HG03159 (cell line): Measurements from ENCODE around the gene MAPK8IP2.
"Not testable (repeated sequence)": the region's sequence is repeated elsewhere in the genome, so short reads cannot be mapped to it uniquely, and the experiment has no call there.

Source experiments
- ATAC-seq: cut with Tn5 transposase; IDR thresholded peaks from one replicate; pipeline ENCODE4 v1.9.1; 2021; ENCODE audit warnings: mild to moderate bottlenecking, moderate library complexity; ENCODE audit not compliant: unreplicated experiment

The MAPK8IP2 gene

DNA sequence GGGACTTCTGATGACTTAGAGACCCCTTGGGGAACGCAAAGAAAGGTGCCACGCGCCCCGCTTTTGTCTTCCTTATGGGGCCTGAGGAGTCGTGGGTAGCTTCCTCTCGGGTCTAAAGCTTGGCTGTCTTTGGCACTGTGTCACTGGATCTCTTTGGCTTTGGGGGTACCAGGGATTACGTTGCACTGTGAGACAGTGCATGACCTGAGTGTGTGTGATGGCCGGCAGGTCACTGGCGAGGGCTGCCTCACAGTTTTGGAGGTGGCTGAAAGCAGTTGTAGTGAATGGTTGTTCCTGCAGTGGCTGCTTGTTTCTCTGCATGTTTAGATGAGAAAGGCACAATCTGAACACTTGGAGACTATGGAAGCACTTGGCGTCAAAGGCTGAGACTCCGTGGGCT lies 33.2 kb downstream of the MAPK8IP2 start:
- no peak for ATAC-seq

DNA sequence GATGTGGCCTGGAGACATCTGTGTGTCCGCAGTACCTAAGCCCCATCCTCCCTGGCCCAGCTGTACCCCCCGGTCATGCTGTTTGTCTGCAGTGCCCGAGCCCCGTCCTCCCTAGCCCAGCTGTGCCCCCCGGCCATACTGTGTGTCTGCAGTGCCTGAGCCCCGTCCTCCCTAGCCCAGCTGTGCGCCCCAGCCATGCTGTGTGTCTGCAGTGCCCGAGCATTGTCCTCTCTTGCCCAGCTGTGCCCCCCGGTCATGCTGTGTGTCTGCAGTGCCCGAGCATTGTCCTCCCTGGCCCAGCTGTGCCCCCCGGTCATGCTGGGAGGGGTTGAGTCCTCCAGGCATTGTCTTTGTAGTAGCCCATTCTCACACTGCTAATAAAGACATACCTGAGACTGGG lies 35.0 kb downstream of the MAPK8IP2 start:
- ATAC-seq: no peak

DNA sequence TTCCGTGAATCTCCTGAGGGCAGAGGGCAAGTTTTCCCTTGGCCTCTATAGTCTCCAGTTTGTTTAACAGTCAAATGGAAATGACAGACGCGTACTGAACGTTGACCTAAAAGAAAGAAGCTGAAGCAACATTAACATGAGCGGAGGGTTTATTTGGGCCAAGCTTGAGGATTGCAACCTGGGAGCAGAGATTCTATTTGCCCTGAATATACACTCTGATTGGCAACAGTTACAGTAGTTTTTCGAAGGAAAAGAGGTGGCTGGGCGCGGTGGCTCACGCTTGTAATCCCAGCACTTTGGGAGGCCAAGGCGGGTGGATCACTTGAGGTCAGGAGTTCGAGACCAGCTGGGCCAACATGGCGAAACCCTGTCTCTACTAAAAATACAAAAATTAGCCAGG lies 39.7 kb downstream of the MAPK8IP2 start:
- not testable (repeated sequence) for ATAC-seq

DNA sequence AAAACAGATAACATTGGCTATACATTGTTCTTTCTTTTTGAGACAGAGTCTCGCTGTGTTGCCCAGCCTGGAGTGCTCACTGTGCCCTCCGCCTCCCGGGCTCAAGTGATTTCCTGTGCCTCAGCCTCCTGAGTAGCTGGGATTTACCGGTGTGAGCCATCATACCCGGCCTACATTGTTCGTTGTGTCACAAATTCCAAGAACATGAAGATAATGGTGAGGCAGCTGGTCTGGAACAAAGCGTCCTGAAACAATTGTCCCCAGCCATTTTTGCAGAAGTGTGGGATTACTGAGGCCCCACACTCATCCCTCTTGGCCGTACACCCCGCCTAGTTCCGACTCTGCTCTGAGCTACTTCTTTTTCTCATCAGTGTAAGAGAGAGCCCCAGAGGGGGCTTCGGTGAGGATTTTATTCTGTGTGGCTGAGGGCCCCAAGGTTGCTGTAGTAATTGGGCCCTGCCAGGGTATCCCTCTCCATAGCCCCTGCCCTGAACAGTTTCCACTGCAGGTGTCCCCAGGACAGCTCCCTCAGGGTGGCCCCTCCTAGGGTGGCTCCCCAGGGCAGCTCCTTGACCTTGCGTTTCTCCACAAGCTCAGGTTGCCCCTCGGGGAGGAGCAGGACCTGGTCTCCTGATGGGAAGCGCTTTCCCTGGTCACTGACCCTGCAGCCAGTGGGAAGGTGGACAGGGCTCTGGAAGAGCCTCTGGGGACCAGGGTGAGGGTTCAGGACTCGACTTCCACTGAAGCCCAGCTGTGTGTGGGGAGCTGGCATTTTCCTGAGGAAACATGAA lies 40.5 kb downstream of the MAPK8IP2 start:
- no peak for ATAC-seq

DNA sequence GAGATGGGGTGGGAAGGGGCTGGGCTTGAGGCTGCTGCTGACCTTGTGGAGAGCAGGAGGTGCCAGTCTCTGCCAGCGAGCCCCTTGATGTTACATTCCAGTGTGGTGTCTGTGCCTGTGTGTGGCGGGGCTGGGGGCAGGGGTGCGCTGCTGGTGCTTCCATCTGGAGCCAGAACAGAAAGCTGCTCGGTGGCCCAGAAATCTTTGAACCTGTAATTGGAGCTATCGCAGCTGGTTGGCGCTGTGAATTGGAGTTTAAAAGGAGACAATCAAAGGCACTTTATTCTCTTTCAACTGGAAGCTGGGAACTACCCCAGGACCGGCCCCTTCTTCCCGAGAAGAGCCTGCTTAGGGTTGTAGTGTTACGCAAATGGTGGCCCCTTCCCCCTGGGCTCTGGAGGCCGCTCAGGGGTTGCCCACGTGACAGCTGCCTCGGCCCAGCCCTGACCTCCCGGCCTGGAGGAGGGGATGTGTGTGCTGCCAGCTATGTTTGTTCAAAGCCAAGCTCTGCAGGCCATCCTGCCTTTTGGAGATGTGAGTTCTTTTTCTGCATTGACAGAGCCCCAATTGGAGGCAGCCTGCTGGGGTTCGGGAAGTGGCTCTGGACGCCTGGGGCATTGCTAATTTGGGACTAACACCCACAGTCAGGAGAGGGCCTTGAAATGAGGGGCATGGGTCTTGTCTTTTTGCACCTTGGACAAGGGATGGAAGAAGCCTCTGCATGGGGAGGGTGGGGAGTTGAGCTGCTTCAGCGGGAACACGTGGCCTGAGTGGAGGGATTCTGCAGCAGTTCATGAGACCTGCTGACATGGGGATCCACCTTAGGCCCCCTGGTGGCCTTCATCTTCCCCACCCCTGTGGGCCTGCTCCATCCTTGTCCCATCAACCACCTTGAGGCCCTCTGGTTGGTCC lies 41.4 kb downstream of the MAPK8IP2 start:
- no peak for ATAC-seq

DNA sequence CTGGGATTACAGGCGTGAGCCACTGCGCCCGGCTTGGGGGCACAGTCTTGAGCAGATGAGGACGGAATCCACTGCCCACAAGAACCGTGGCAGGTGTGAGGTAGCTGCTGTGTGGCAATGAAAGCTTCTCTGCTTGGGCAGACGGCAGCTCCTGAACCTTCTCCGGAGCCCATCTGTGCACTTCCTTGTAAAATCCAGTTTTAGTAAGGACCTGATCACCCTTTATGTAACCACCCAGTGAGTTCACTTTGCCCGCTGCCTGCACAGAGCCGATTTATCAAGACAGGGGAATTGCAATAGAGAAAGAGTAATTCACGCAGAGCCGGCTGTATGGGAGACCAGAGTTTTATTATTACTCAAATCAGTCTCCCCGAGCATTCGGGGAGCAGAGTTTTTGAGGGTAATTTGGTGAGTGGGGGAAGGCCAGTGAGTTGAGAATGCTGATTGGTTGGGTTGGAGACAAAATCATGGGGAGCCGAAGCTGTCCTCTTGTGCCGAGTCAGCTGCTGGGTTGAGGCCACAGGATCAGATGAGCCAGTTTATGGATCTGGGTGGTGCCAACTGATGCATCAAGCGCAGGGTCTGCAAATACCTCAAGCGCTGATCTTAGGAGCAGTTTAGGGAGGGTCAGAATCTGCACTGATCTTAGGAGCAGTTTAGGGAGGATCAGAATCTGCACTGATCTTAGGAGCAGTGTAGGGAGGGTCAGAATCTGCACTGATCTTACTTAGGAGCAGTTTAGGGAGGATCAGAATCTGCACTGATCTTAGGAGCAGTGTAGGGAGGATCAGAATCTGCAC lies 42.6 kb downstream of the MAPK8IP2 start:
- not testable (repeated sequence) for ATAC-seq

DNA sequence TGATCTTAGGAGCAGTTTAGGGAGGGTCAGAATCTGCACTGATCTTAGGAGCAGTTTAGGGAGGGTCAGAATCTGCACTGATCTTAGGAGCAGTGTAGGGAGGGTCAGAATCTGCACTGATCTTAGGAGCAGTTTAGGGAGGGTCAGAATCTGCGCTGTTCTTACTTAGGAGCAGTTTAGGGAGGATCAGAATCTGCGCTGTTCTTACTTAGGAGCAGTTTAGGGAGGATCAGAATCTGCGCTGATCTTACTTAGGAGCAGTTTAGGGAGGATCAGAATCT lies 43.2 kb downstream of the MAPK8IP2 start:
- ATAC-seq: not testable (repeated sequence)

DNA sequence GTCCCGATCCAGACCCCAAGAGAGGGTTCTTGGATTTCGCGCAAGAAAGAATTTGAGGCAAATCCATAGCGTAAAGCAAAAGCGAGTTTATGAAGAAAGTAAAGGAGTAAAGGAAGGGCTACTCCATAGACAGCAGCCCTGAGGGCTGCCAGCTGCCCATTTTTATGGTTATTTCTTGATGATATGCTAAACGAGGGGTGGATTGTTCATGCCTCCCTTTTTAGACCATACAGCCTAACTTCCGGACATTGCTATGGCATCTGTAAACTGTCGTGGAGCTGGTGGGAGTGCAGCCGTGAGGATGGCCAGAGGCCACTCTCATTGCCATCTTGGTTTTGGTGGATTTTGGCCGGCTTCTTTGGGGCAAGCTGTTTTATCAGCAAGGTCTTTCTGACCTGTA lies 52.7 kb downstream of the MAPK8IP2 start:
- ATAC-seq: no peak

DNA sequence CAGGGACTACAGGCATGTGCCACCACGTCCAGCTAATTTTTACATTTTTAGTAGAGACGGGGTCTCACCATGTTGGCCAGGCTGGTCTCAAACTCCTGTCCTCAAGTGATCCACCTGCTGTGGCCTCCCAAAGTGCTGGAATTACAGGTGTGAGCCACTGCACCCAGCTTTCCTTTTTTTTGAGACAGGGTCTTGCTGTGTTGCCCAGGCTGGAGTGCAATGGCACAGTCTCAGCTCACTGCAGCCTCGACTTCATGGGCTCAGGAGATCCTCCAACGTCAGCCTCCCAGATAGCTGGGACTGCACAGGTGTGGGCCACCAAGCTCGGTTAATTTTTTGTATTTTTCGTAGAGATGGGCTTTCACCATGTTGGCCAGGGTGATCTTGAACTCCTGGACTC lies 54.1 kb downstream of the MAPK8IP2 start:
- not testable (repeated sequence) for ATAC-seq

DNA sequence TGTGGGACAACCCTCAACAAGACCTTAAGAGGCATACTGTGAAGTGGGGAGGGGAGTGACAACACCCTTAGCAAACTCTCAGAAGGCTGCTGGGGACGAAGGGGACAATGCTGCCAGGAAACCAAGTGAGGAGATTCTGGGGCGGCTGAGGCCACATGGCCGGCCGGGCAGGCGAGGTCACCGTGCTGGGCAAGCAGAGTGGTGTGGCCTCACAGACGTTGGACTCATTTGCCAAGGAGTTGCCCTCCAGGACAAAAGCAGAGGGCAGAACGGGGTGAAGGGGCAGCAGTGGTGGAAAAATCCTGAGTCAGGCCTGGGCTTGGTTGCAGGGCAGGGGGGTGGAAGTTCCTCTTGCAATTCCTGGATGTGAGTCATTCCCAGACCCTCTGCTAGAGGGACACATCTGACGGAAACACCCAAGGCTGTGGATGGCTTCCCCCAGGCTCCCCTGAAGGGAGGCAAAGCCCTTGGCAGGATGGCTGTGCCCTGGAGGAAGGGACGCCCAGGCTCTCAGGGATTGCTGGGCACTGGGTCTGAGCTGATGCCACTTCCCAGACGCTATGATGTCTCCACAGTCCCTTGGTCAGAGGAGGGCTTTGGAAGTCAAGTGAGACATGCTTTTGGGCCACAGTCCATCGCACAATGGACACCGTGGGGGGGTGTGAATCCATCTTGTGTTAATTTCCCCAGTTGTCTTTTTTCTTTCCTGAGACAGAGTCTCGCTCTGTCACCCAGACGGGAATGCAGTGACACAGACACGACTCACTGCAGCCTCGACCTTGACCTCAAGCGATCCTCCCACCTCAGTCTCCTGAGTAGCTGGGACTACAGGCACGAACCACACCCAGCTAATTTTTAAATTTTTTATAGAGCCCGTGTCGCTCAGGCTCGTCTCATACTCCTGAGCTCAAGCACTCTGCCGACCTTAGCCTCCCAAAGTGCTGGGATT lies 55.8 kb downstream of the MAPK8IP2 start:
- no peak for ATAC-seq

DNA sequence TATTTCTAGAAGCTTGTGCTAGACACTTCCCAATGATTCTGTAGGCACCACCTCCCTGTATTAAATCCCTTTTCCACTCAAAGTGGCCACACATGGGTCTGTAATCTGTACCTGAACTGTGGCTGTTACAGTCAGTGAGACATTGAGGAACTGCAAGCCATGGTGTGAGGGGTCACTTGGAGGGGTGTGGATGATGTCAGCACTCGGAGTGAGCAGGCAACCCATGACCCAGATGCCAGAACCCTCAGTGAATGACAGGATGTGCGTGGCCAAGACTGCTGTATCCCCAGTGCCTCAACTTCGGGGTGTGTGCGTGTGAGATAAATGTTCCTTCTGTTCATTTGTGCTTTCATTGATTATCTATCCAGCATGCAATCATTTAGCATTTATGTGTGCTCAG lies 57.3 kb downstream of the MAPK8IP2 start:
- no peak for ATAC-seq

DNA sequence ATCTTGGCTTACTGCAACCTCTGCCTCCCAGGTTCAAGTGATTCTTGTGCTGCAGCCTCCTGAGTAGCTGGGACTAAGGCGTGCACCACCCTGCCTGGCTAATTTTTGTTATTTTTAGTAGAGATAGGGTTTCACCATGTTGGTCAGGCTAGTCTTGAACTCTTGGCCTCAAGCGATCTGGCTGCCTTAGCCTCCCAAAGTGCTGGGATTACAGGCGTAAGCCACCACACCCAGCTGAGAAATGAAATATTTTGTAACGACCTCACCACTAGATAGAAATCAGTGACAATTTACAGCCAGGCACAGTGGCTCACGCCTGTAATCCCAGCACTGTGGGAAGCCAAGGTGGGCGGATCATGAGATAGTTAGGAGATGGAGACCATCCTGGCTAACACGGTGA lies 59.1 kb downstream of the MAPK8IP2 start:
- not testable (repeated sequence) for ATAC-seq

DNA sequence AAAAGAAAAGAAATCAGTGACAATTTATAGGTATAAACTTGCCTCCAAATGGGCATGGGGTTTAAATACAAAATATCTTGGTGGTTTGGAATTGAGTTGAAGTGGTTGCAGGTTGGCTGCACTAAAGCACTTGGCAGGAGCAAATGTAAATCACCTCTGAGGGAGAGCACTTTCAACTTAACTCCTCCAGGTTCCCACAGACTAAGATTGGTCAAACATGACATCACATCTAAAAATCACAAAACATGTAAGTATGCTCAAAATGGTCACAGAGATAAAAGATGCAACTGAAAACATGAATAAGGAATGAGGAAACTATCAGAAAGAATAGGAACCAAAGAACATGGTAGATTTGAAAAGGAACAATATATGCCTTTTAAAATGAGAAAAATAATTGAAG lies 59.7 kb downstream of the MAPK8IP2 start:
- ATAC-seq: no peak
